Astrocyte (in vitro differentiated cells and primary cell): Measurements from ENCODE around the gene RAX2.

ENCODE experiments used
- CTCF ChIP-seq: IDR thresholded peaks from 2 replicates; pipeline ENCODE4 v1.5.1; 2011; ENCODE audit warnings: low read depth, mild to moderate bottlenecking, inconsistent platforms, low read length, moderate library complexity; ENCODE audit not compliant: insufficient read depth
- EZH2 ChIP-seq: IDR thresholded peaks from 2 replicates; pipeline ENCODE4 v1.6.1; 2012; ENCODE audit warnings: mild to moderate bottlenecking, low read length, inconsistent platforms; ENCODE audit not compliant: insufficient read depth

DNA sequence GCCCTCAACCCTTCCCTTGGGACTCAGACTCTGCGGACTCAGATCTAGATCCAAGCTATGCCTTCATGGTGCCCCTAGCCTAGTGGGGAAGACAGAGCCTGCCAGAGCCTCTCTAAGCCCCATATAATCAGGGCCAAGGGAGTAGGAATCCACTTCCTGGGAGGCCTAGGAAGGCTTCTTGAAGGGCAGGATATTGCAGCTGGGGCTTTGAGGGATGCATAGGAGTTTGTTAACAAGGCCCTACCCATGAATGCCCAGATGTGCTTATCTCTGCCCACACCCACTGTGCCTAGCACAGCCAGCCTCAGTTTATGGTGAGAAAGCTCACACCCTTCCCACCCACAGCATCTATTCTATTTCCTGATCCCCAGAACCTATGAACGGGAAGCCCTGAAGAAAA is 21.8 kb downstream of the RAX2 start:
- no peak for TF ChIP-seq CTCF
- no peak for TF ChIP-seq EZH2
